HepG2 (cell line): ENCODE measurements around the gene CHAF1A. TPM values are rescaled to one million over a fixed set of nuclear protein-coding genes. Genes with fewer than 3 reads are reported as not detected.

Source experiments
- CEBPG ChIP-seq: IDR thresholded peaks from 2 replicates; pipeline ENCODE4 v1.6.1; 2016
- DNMT1 ChIP-seq: sonication (generic); formaldehyde crosslinking; IDR thresholded peaks from 2 replicates; pipeline ENCODE4 v1.5.1; 2020; ENCODE audit warnings: mild to moderate bottlenecking, missing genetic modification reagents
- FOSL2 ChIP-seq: sonication (generic); formaldehyde crosslinking; IDR thresholded peaks from 2 replicates; pipeline ENCODE4 v1.4.0; 2020; ENCODE audit warnings: missing genetic modification reagents
- HOXA9 ChIP-seq: sonication (generic); formaldehyde crosslinking; IDR thresholded peaks from 2 replicates; pipeline ENCODE4 v1.8.1; 2022; ENCODE audit warnings: missing genetic modification reagents, mild to moderate bottlenecking, moderate library complexity, borderline replicate concordance
- KMT2A ChIP-seq: sonication (generic); formaldehyde crosslinking; IDR thresholded peaks from 2 replicates; pipeline ENCODE4 v1.4.0; 2020; ENCODE audit warnings: missing genetic modification reagents
- LCORL ChIP-seq, 2 experiments: fragments of 450-650 bp in 1 of 2; sonication (generic) in 1 of 2; formaldehyde crosslinking in 1 of 2; IDR thresholded peaks; 2 replicates each; pipeline versions ENCODE4 v1.5.0 to v1.6.1; 2017 to 2020; ENCODE audit warnings: antibody characterized with exemption in 1 of 2, missing genetic modification reagents in 1 of 2
- MXD4 ChIP-seq: IDR thresholded peaks from 2 replicates; pipeline ENCODE4 v1.6.1; 2016; ENCODE audit warnings: mild to moderate bottlenecking, missing biosample characterization, missing genetic modification reagents
- NR2F6 ChIP-seq, 2 experiments: IDR thresholded peaks; 2 replicates each; pipeline ENCODE4 v1.6.1; 2016; ENCODE audit warnings: antibody characterized with exemption in 1 of 2, mild to moderate bottlenecking in 1 of 2
- SNRNP70 ChIP-seq: fragments of 200-400 bp; formaldehyde crosslinking; IDR thresholded peaks from 2 replicates; pipeline ENCODE4 v1.6.1; 2017; ENCODE audit warnings: mild to moderate bottlenecking, low read depth, low read length, moderate library complexity
- TCF12 ChIP-seq, 2 experiments: fragments of 450-650 bp in 1 of 2; sonication (generic) in 1 of 2; formaldehyde crosslinking in 1 of 2; IDR thresholded peaks; 2 replicates each; pipeline versions ENCODE4 v1.6.1 to v1.8.0; 2017 to 2022; ENCODE audit warnings: antibody characterized with exemption in 1 of 2, mild to moderate bottlenecking in 1 of 2, missing genetic modification reagents in 1 of 2, moderate library complexity in 1 of 2
- ZBTB7B ChIP-seq: sonication (generic); formaldehyde crosslinking; IDR thresholded peaks from 2 replicates; pipeline ENCODE4 v1.4.0; 2020; ENCODE audit warnings: missing genetic modification reagents
- ZNF124 ChIP-seq: sonication (generic); formaldehyde crosslinking; IDR thresholded peaks from 2 replicates; pipeline ENCODE4 v1.4.0; 2020; ENCODE audit warnings: missing genetic modification reagents
- ZNF256 ChIP-seq: sonication (generic); formaldehyde crosslinking; conservative IDR thresholded peaks from 2 replicates; pipeline ENCODE4 v1.4.0; 2020; ENCODE audit warnings: missing genetic modification reagents
- ZNF264 ChIP-seq: sonication (generic); formaldehyde crosslinking; IDR thresholded peaks from 2 replicates; pipeline ENCODE4 v1.4.0; 2020; ENCODE audit warnings: missing genetic modification reagents
- ZNF296 ChIP-seq: sonication (generic); formaldehyde crosslinking; conservative IDR thresholded peaks from 2 replicates; pipeline ENCODE4 v1.5.0; 2020; ENCODE audit warnings: mild to moderate bottlenecking, missing genetic modification reagents
- ZNF460 ChIP-seq: sonication (generic); formaldehyde crosslinking; IDR thresholded peaks from 2 replicates; pipeline ENCODE4 v1.5.1; 2020; ENCODE audit warnings: missing genetic modification reagents, mild to moderate bottlenecking, borderline replicate concordance
- ZNF570 ChIP-seq: sonication (generic); formaldehyde crosslinking; IDR thresholded peaks from 2 replicates; pipeline ENCODE4 v1.4.0; 2020; ENCODE audit warnings: mild to moderate bottlenecking, missing genetic modification reagents, borderline replicate concordance
- ZNF709 ChIP-seq: sonication (generic); formaldehyde crosslinking; IDR thresholded peaks from 2 replicates; pipeline ENCODE4 v1.5.0; 2020; ENCODE audit warnings: mild to moderate bottlenecking, missing genetic modification reagents
- ZNF724P ChIP-seq: sonication (generic); formaldehyde crosslinking; IDR thresholded peaks from 2 replicates; pipeline ENCODE4 v1.8.0; 2022; ENCODE audit warnings: missing genetic modification reagents, borderline replicate concordance
- polyA plus RNA-seq, 8 experiments: library from polyadenylated mRNA; depleted of rRNA in 3 of 8; stranded (reverse) in 7 of 8; unstranded in 1 of 8; fragments of >200 nt; fragmentation: Illumina TruSeq in 4 of 8; extraction: Trizol in 4 of 8; gene quantifications; 2 replicates each; pipeline versions ENCODE4 v1.2.1 to v1.2.3, GENCODE V29; 2011 to 2016; ENCODE audit warnings: low read depth in 4 of 8, missing spikeins in 1 of 8, mixed read lengths in 1 of 8; ENCODE audit not compliant: insufficient read depth in 1 of 8
- total RNA-seq, 5 experiments: library from RNA; depleted of rRNA; stranded (reverse); fragments of >200 nt; fragmentation: Illumina TruSeq; extraction: Trizol; gene quantifications; 2 replicates each; pipeline ENCODE4 v1.2.3, GENCODE V29; 2016; ENCODE audit warnings: low read depth in 1 of 5
- TF ChIP-seq, protein P1 (sequence below): sonication (generic); formaldehyde crosslinking; IDR thresholded peaks from 2 replicates; pipeline ENCODE4 v1.4.0; 2020; ENCODE audit warnings: mild to moderate bottlenecking, missing genetic modification reagents
- TF ChIP-seq, protein P2 (sequence below): IDR thresholded peaks from 2 replicates; pipeline ENCODE4 v1.6.1; 2016; ENCODE audit warnings: mild to moderate bottlenecking, missing biosample characterization, missing genetic modification reagents
- TF ChIP-seq, protein P3 (sequence below), 2 experiments: sonication (generic) in 1 of 2; formaldehyde crosslinking in 1 of 2; IDR thresholded peaks; 2 replicates each; pipeline versions ENCODE4 v1.4.0 to v1.6.1; 2018 to 2020; ENCODE audit warnings: missing genetic modification reagents in 2 of 2, borderline replicate concordance in 1 of 2, low read depth in 1 of 2, mild to moderate bottlenecking in 1 of 2, missing biosample characterization in 1 of 2
- TF ChIP-seq, protein P4 (sequence below): sonication (generic); formaldehyde crosslinking; IDR thresholded peaks from 2 replicates; pipeline ENCODE4 v1.4.0; 2020; ENCODE audit warnings: missing genetic modification reagents

The CHAF1A gene
- total and polyA plus RNA-seq, 2 of the 13 experiments (the other 11 are each of a cell fraction or from before 2014, with no cell fraction given), result 11.0 to 34.8 TPM

DNA sequence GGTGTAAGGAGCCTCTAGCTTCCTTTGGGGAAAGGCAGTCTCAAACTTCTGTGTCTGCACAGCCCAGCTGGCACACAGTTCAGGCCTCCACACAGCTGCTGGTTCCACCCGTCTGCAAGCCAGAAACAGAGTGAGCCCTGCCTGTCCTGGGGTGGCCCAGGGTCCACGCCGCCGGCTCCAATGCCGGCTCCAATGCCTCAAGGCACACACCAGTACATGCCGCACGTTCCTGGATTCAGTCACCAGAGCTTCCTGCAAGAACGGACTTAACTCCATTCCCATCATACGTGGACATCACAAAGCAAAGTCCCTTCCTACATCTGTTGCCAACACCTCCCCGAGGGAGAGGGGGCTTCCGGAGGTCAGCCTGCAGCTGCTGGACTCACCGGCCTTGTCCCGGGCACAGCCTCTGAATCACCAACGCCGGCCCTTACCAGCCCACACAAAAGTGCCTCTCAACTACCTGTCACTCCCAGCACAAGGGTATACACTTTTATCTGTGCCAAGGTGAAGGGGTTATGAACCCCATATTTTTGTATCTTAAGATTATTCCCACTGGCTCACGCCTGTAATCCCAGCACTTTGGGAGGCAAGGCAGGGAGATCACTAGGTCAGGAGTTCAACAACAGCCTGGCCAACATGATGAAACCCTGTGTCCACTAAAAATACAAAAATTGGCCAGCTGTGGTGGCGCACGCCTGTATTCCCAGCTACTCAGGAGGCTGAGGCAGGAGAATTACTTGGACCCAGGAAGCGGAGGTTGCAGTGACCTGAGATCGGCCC lies 10.5 kb upstream of the CHAF1A start (continued):
- TF ChIP-seq, protein P1, sequence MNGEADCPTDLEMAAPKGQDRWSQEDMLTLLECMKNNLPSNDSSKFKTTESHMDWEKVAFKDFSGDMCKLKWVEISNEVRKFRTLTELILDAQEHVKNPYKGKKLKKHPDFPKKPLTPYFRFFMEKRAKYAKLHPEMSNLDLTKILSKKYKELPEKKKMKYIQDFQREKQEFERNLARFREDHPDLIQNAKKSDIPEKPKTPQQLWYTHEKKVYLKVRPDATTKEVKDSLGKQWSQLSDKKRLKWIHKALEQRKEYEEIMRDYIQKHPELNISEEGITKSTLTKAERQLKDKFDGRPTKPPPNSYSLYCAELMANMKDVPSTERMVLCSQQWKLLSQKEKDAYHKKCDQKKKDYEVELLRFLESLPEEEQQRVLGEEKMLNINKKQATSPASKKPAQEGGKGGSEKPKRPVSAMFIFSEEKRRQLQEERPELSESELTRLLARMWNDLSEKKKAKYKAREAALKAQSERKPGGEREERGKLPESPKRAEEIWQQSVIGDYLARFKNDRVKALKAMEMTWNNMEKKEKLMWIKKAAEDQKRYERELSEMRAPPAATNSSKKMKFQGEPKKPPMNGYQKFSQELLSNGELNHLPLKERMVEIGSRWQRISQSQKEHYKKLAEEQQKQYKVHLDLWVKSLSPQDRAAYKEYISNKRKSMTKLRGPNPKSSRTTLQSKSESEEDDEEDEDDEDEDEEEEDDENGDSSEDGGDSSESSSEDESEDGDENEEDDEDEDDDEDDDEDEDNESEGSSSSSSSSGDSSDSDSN, result peak; percentile 54
- TF ChIP-seq ZNF709 (CRISPR knock-in tag) (no peak), DNMT1 (CRISPR knock-in tag) (0 out of 2 replicates have a peak, but pooled peaks have one; percentile 51), ZNF570 (CRISPR knock-in tag) (no peak), NR2F6 (IDR thresholded peaks at IDR 0.05) (peak; percentile 63), NR2F6 (CRISPR knock-in tag; IDR thresholded peaks at IDR 0.05) (peak; percentile 83), LCORL (IDR thresholded peaks at IDR 0.05) (no peak), LCORL (CRISPR knock-in tag; IDR thresholded peaks at IDR 0.05) (peak; percentile 75), ZNF124 (CRISPR knock-in tag) (0 out of 2 replicates have a peak, but pooled peaks have one; percentile 64), ZNF264 (CRISPR knock-in tag) (peak; percentile 42; the same call in 1 of the 2 replicates), KMT2A (CRISPR knock-in tag) (no peak), ZNF256 (no peak), ZNF296 (0 out of 2 replicates have a peak, but pooled peaks have one; percentile 57), ZNF724P (CRISPR knock-in tag) (0 out of 2 replicates have a peak, but pooled peaks have one; percentile 15), TCF12 (IDR thresholded peaks at IDR 0.05) (no peak), TCF12 (CRISPR knock-in tag; IDR thresholded peaks at IDR 0.05) (no peak), ZBTB7B (peak; percentile 71), CEBPG (CRISPR knock-in tag) (0 out of 2 replicates have a peak, but pooled peaks have one; percentile 9), HOXA9 (no peak), FOSL2 (CRISPR knock-in tag) (peak; percentile 70), MXD4 (CRISPR knock-in tag) (peak; percentile 63), SNRNP70 (no peak), ZNF460 (CRISPR knock-in tag) (peak; percentile 97)
- TF ChIP-seq, protein P2, sequence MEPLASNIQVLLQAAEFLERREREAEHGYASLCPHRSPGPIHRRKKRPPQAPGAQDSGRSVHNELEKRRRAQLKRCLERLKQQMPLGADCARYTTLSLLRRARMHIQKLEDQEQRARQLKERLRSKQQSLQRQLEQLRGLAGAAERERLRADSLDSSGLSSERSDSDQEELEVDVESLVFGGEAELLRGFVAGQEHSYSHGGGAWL (CRISPR knock-in tag), result no peak
- TF ChIP-seq, protein P3, sequence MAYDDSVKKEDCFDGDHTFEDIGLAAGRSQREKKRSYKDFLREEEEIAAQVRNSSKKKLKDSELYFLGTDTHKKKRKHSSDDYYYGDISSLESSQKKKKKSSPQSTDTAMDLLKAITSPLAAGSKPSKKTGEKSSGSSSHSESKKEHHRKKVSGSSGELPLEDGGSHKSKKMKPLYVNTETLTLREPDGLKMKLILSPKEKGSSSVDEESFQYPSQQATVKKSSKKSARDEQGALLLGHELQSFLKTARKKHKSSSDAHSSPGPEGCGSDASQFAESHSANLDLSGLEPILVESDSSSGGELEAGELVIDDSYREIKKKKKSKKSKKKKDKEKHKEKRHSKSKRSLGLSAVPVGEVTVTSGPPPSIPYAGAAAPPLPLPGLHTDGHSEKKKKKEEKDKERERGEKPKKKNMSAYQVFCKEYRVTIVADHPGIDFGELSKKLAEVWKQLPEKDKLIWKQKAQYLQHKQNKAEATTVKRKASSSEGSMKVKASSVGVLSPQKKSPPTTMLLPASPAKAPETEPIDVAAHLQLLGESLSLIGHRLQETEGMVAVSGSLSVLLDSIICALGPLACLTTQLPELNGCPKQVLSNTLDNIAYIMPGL (CRISPR knock-in tag; IDR thresholded peaks at IDR 0.05; ENCODE audit: borderline replicate concordance in 1 of 2, low read depth in 1 of 2), result no peak
- TF ChIP-seq, protein P4, sequence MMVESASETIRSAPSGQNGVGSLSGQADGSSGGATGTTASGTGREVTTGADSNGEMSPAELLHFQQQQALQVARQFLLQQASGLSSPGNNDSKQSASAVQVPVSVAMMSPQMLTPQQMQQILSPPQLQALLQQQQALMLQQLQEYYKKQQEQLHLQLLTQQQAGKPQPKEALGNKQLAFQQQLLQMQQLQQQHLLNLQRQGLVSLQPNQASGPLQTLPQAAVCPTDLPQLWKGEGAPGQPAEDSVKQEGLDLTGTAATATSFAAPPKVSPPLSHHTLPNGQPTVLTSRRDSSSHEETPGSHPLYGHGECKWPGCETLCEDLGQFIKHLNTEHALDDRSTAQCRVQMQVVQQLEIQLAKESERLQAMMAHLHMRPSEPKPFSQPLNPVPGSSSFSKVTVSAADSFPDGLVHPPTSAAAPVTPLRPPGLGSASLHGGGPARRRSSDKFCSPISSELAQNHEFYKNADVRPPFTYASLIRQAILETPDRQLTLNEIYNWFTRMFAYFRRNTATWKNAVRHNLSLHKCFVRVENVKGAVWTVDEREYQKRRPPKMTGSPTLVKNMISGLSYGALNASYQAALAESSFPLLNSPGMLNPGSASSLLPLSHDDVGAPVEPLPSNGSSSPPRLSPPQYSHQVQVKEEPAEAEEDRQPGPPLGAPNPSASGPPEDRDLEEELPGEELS (CRISPR knock-in tag), result peak; percentile 47; the same call in 1 of the 2 replicates
